Neuron (in vitro differentiated cells): Measurements from ENCODE around the gene LRRC40.
"Not testable (repeated sequence)": the region's sequence is repeated elsewhere in the genome, so short reads cannot be mapped to it uniquely, and the experiment has no call there.

Source experiments
- H2AFZ ChIP-seq: one replicate; pipeline ENCODE4 v1.6.1; 2013; ENCODE audit warnings: low read depth, mild to moderate bottlenecking, inconsistent platforms, low read length, moderate library complexity
- H3K27me3 ChIP-seq: one replicate; pipeline ENCODE4 v1.6.1; 2013; ENCODE audit warnings: low read length; ENCODE audit not compliant: insufficient read depth
- H3K36me3 ChIP-seq: one replicate; pipeline ENCODE4 v1.6.1; 2013; ENCODE audit warnings: low read length; ENCODE audit not compliant: insufficient read depth
- H3K4me1 ChIP-seq: one replicate; pipeline ENCODE4 v1.6.1; 2013; ENCODE audit warnings: low read length; ENCODE audit not compliant: insufficient read depth
- H3K4me3 ChIP-seq: 2 replicates; pipeline ENCODE4 v1.5.1; 2013; ENCODE audit warnings: mild to moderate bottlenecking, low read length, moderate library complexity
- H3K9me3 ChIP-seq: one replicate; pipeline ENCODE4 v1.6.1; 2013; ENCODE audit warnings: low read length

LRRC40 gene

DNA sequence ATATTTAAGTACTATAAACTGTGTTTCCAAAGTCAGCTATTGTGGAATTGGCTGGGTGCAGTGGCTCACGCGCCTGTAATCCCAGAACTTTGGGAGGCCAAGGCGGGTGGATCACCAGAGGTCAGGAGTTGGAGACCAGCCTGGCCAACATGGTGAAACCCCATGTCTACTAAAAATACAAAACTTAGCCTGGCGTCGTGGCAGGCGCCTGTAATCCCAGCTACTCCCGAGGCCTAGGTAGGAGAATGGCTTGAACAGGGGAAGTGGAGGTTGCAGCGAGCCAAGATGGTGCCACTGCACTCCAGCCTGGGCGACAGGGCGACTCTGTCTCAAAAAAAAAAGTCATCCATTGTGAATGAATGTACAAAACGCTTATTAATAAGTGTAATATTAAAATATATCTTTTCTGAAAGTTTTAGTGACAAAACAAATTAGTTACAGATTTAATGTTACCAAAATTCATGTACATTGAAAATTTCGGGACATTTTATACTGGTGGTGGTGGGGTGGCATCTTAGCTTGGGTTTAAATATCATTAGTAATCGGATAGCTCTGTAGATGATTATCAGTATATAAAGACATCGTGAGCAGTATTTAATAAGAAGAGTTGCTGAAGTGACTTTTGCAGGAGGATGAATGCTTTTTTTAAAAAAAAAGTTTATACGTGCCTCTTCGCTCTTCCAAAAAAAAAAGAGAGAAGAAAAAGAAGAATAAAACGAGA is 15.3 kb upstream of the LRRC40 start:
- no peaks in the 10 kb centered on the region for H3K27me3 ChIP-seq
- H2AFZ ChIP-seq: peak overlapping the region; percentile 69
- H3K36me3 ChIP-seq: peaks cover 45% of the 10 kb centered on the region
- peaks cover 27% of the 10 kb centered on the region for H3K4me1 ChIP-seq
- peak overlapping the region; percentile 91 for H3K4me3 ChIP-seq
- no peaks in the 10 kb centered on the region for H3K9me3 ChIP-seq

DNA sequence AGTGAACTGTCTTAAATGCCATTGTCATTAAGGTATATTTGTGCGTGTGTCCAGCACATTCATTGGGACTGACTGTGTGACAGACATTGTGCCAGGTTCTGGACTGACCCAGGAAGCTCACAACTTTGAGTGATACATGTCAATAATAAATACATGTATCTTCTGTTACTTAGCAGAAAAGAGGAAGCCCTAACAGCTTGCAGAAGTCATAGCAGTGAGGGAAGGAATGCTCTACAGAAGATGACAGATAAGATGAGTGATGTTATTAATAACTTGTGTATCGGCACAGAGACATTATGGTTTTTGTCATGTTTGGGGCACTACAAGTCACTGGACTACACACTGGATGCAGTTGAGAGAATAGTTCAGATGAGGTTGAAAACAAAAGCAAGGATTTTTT is 14.6 kb upstream of the LRRC40 start:
- Histone ChIP-seq H2AFZ (no peak overlapping the region), H3K36me3 (peaks cover 40% of the 10 kb centered on the region)

DNA sequence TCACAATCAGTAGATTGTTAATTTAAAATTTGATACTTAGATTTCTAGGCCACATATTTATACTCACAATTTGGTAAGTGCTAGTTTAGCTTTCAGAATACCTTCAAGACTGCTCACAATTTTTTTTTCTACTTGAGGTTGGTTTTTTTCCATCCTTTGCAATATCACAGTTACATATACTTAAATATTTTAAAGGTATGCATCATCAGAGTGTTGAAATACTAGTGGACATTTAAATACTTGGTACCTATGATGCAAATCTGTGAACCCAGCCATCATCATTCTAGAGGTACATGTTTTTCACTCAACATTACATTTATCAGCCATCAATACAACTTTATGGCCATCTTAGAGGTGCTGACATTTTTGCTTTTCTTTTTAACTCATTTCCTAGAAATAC is 6.2 kb upstream of the LRRC40 start:
- H3K36me3 ChIP-seq: peaks cover 29% of the 10 kb centered on the region
- peaks cover 8% of the 10 kb centered on the region for H3K4me1 ChIP-seq
- no peaks in the 10 kb centered on the region for H3K9me3 ChIP-seq

More for the DNA sequence above, 14.6 kb upstream of the LRRC40 start:
- peaks cover 27% of the 10 kb centered on the region for H3K4me1 ChIP-seq
- H3K27me3 ChIP-seq: no peaks in the 10 kb centered on the region
- H3K9me3 ChIP-seq: no peaks in the 10 kb centered on the region
- no peak overlapping the region for H3K4me3 ChIP-seq

DNA sequence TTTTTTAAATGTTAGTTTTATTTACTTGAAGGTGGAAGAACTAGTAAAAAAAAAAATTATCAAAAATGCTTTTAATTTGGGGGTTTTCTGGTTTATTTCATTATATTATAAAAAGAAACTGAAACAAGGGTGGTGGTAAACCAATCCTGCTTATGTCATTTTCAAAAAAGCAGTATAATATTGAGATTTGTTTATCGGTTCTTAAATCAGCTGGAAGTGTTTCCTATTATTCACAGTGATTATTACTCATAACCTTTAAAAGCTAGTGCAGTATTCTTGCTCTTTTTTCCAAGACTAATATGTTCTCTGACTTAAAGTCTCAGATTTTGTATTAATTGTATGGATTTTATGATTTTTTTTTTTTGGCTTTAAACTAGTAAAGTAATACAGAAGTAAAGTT is 5.4 kb upstream of the LRRC40 start:
- no peak overlapping the region for H2AFZ ChIP-seq
- H3K4me3 ChIP-seq: no peak overlapping the region
- H3K4me1 ChIP-seq: peaks cover 11% of the 10 kb centered on the region
- H3K36me3 ChIP-seq: peaks cover 22% of the 10 kb centered on the region
- no peaks in the 10 kb centered on the region for H3K27me3 ChIP-seq
- no peaks in the 10 kb centered on the region for H3K9me3 ChIP-seq

More for the DNA sequence above, 6.2 kb upstream of the LRRC40 start:
- Histone ChIP-seq H3K4me3 (no peak overlapping the region), H2AFZ (no peak overlapping the region), H3K27me3 (no peaks in the 10 kb centered on the region)

DNA sequence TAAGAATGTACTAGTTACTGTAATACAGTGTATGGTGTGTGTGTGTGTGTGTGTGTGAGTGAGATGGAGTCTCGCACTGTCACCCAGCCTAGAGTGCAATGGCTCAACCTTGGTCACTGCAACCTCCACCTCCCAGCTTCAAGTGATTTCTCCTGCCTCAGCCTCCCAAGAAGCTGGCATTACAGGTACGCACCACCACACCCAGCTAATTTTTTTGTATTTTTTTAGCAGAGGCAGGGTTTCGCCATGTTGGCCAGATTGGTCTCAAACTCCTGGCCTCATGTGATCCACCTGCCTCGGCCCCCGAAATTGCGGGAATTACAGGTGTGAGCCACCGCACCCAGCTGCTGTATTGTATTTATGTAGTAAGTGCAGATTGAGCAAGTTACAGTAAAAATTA is 2.9 kb upstream of the LRRC40 start:
- Histone ChIP-seq H2AFZ (no peak overlapping the region), H3K4me3 (no peak overlapping the region), H3K27me3 (no peaks in the 10 kb centered on the region), H3K4me1 (peaks cover 19% of the 10 kb centered on the region), H3K9me3 (no peaks in the 10 kb centered on the region), H3K36me3 (peaks cover 19% of the 10 kb centered on the region)

DNA sequence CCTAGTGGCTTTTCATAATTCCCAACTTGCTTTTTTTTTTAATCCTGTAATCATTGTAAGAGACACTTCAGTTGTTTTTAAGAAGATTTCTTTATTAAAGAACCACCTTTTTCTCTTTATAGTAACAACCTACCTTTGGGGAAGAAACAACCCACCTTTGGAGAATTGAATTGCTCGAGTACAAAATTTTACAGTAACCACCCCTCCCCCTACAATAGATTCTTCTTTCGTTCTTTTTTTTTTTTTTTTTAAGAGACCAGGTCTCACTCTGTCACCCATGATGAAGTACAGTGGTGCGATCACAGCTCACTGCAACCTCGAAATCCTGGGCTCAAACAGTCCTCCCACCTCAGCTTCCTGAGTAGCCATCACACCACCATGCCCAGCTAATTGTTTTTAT is 2.1 kb upstream of the LRRC40 start:
- peak overlapping the region; percentile 67 for H3K4me3 ChIP-seq
- H3K4me1 ChIP-seq: peaks cover 23% of the 10 kb centered on the region
- no peaks in the 10 kb centered on the region for H3K27me3 ChIP-seq
- H3K36me3 ChIP-seq: peaks cover 17% of the 10 kb centered on the region
- H2AFZ ChIP-seq: no peak overlapping the region
- no peaks in the 10 kb centered on the region for H3K9me3 ChIP-seq

DNA sequence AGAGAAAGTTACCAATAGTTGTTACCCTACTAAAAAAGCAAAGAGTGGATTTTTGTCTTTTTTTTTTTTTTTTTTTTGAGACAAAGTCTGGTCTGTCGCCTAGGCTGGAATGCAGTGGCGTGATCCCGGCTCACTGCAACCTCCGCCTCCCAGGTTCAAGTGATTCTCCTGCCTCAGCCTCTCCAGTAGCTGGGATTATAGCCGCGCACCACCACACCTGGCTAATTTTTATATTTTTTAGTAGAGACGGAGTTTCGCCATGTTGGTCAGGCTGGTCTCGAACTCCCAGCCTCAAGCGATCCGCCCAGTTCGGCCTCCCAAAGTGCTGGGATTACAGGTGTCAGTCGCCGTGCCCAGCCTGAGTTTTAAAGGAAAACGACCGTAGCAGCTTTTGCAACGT is 1.5 kb upstream of the LRRC40 start:
- peak overlapping the region; percentile 67 for H3K4me3 ChIP-seq
- H3K4me1 ChIP-seq: peaks cover 23% of the 10 kb centered on the region
- H3K36me3 ChIP-seq: peaks cover 17% of the 10 kb centered on the region
- not testable (repeated sequence) for H3K27me3 ChIP-seq, H3K9me3 ChIP-seq, H2AFZ ChIP-seq

DNA sequence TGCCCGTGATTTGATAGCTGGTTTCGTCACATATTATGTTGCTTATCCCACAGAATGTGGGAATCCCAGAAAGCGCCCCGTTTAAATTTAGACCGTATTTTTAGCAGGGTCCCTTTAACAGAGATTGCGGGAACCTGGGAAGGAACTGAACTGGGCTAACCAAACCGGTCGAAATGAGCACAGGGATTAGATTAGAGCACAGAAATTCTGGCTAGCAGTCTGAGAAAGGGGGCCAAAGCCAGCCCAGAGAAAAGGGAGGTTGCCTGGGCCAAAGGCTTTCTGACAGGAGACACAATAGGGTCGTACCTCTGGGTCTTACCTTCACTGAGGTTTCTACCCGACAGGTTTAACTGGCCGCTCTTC is 327 bp downstream of the LRRC40 start:
- H2AFZ ChIP-seq: peak overlapping the region; percentile 42

DNA sequence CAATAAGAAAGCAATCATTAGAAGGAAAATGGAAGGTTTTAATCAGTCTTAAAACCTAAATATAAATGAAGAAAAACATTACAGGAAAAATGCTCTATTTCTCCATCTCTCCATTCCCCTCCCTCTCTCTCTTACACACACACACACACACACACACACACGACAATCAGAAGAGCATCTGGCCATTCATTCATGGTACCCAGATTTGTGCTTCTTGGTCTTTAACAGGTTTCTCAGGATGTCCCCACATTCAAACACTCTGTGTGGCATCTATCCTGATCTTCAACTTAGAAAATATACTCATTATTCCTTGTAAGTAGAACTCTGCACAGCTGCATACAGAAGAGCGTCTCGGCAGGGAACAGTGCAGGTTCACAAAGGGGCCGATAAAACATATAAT is 779 bp downstream of the LRRC40 start:
- Histone ChIP-seq H3K36me3 (peaks cover 11% of the 10 kb centered on the region), H3K27me3 (no peaks in the 10 kb centered on the region), H3K4me1 (peaks cover 23% of the 10 kb centered on the region), H2AFZ (peak overlapping the region; percentile 42), H3K9me3 (no peaks in the 10 kb centered on the region), H3K4me3 (peak overlapping the region; percentile 67)

More for the DNA sequence above, 327 bp downstream of the LRRC40 start:
- Histone ChIP-seq H3K4me3 (peak overlapping the region; percentile 67), H3K36me3 (peaks cover 13% of the 10 kb centered on the region), H3K9me3 (no peaks in the 10 kb centered on the region), H3K4me1 (peaks cover 23% of the 10 kb centered on the region), H3K27me3 (no peaks in the 10 kb centered on the region)

DNA sequence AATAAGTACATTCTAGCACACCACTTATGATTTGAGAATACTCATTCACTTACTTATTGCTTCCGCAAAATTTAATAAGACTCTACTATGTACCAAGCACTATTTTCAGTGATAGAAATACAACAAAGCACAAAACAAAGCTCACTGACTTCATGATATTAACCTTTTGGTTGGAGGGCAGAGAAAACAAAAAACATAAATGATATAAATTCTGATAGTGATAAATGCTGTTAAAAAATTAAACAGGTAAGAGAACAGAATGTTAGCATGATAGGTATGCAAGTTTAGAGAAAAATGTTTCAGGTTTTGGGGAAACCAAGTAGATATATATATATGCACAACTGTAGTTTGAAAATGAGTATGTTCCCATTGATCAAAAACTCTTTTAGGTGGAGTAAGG is 1.2 kb downstream of the LRRC40 start:
- H3K9me3 ChIP-seq: no peaks in the 10 kb centered on the region
- H2AFZ ChIP-seq: no peak overlapping the region
- peak overlapping the region; percentile 67 for H3K4me3 ChIP-seq
- peaks cover 11% of the 10 kb centered on the region for H3K36me3 ChIP-seq
- H3K27me3 ChIP-seq: no peaks in the 10 kb centered on the region
- peaks cover 23% of the 10 kb centered on the region for H3K4me1 ChIP-seq

DNA sequence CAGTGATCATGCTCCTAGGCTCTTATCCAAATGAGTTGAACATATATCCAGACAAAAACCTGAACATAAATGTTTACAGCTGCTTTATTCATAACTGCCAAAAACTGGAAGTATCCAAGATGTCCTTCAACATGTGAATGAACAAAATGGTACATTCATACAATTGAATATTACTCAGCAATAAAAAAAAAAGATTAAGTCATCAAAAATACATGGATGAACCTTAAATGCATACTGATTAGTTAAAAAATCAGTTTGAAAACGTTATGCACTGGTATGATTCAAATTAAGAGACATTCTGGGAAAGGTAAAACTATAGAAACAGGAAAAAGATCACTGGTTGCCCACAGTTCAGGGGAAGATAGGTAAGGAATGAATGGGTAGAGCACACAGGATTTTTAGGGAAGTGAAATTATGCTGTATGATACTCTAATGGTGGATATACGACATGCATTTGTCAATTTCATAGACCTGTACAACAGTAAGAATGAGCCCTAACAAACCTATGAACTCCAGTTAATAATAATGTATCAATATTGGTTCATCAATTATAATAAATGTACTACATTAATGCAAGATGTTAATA is 3.1 kb downstream of the LRRC40 start:
- Histone ChIP-seq H3K27me3 (no peaks in the 10 kb centered on the region), H3K4me3 (no peak overlapping the region), H3K4me1 (peaks cover 22% of the 10 kb centered on the region), H3K9me3 (no peaks in the 10 kb centered on the region), H3K36me3 (no peaks in the 10 kb centered on the region), H2AFZ (no peak overlapping the region)

DNA sequence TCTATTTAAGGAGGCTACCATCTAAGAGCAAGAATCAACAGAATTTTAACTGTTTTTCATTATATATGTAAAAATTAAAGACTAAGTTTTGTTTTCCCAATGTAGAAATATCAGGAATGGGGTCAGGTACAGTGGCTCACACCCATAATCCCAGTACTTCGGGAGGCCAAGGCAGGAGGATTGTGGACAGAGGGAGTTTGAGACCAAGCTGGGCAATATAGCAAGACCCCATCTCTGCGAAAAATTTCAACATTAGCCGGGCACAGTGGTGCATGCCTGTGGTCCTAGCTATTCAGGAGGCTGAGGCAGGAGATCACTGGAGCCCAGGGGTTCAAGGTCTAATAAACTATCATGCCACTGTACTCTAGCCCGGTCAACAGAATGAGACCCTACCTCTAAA is 5.3 kb downstream of the LRRC40 start:
- Histone ChIP-seq H2AFZ (no peak overlapping the region), H3K4me3 (no peak overlapping the region)

DNA sequence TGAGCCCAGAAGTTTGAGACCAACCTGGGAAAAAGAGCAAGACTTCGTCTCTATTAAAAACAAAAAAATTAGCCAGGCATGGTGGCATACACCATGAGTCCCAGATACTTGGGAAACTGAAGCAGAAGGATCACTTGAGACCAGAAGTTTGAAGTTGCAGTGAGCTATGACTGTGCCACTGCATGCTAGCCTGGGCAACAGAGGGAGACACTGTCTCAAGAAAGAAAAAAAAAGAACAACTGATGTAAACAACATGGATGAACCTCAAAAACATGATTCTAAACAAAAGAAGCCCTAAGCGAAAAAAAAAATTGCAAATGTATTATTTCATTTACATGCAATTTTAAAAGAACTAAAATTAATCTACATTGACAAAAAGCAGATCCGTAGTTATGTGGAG is 9.0 kb downstream of the LRRC40 start:
- Histone ChIP-seq H3K36me3 (peaks cover 2% of the 10 kb centered on the region), H3K27me3 (no peaks in the 10 kb centered on the region), H3K4me1 (no peaks in the 10 kb centered on the region), H2AFZ (no peak overlapping the region), H3K9me3 (no peaks in the 10 kb centered on the region), H3K4me3 (no peak overlapping the region)

More for the DNA sequence above, 5.3 kb downstream of the LRRC40 start:
- Histone ChIP-seq H3K4me1 (peaks cover 12% of the 10 kb centered on the region), H3K36me3 (peaks cover 2% of the 10 kb centered on the region), H3K27me3 (no peaks in the 10 kb centered on the region), H3K9me3 (no peaks in the 10 kb centered on the region)

DNA sequence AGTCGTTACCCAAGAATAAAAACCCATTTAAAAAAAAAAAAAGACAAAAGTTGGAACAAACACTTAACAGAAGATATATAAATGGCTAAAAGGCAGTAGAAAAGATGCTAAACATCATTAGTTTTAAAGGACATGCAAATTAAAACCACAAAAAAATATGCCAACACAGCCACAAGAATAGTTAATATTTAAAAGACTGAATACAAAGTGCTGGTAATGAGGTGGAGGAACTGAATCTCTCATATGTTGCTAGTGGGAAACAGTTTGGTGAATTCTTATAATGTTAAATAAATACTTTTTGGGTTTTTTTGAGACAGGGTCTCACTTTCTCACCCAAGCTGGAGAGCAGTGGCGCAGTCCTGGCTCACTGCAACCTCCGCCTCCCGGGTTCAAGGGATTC is 10.0 kb downstream of the LRRC40 start:
- Histone ChIP-seq H2AFZ (no peak overlapping the region), H3K4me3 (no peak overlapping the region), H3K4me1 (no peaks in the 10 kb centered on the region), H3K36me3 (peaks cover 2% of the 10 kb centered on the region), H3K27me3 (no peaks in the 10 kb centered on the region), H3K9me3 (no peaks in the 10 kb centered on the region)
